GM12878 (cell line): ENCODE results near the gene CD177. TPM values are rescaled to one million over a fixed set of nuclear protein-coding genes. Genes with fewer than 3 reads are reported as not detected.

ENCODE experiments used
- EZH2 ChIP-seq: IDR thresholded peaks from 2 replicates; pipeline ENCODE4 v1.6.1; 2012; ENCODE audit warnings: low read depth, mild to moderate bottlenecking, control low read depth, inconsistent platforms, low read length, borderline replicate concordance; ENCODE audit not compliant: control insufficient read depth
- HDAC6 ChIP-seq: fragments of 200-600 bp; sonication (generic); IDR thresholded peaks from one replicate; pipeline ENCODE4 v1.8.0; 2017; ENCODE audit warnings: antibody characterized with exemption; ENCODE audit not compliant: unreplicated experiment
- HDGF ChIP-seq: fragments of 450-650 bp; IDR thresholded peaks from 2 replicates; pipeline ENCODE4 v1.6.1; 2016; ENCODE audit warnings: antibody characterized with exemption
- JUND ChIP-seq: IDR thresholded peaks from 2 replicates; pipeline ENCODE4 v1.6.1; 2012; ENCODE audit warnings: low read depth, mild to moderate bottlenecking, low read length, improper control_type of control experiment, moderate library complexity
- KDM1A ChIP-seq: fragments of 200-600 bp; sonication (generic); IDR thresholded peaks from 2 replicates; pipeline ENCODE4 v1.6.1; 2016; ENCODE audit warnings: borderline replicate concordance
- POLR2AphosphoS2 ChIP-seq: IDR thresholded peaks from 2 replicates; pipeline ENCODE4 v1.6.1; 2011; ENCODE audit warnings: low read depth, mild to moderate bottlenecking, low read length, improper control_type of control experiment, moderate library complexity
- SMARCA5 ChIP-seq: fragments of 450-650 bp; IDR thresholded peaks from 2 replicates; pipeline ENCODE4 v1.6.1; 2017; ENCODE audit warnings: mild to moderate bottlenecking
- polyA plus RNA-seq, 11 experiments: library from polyadenylated mRNA; depleted of rRNA in 4 of 11; unstranded in 6 of 11; stranded (reverse) in 5 of 11; fragments of >200 nt; fragmentation: Nextera tagmentation in 4 of 11; fragmentation: Illumina TruSeq in 1 of 11; extraction: Ambion mirVana in 4 of 11; extraction: Trizol in 1 of 11; gene quantifications; 1 replicate in 1 of 11; 2 replicates in 10 of 11; pipeline versions ENCODE4 v1.2.1 to v1.2.3, GENCODE V29; 2011 to 2016; ENCODE audit warnings: inconsistent platforms in 2 of 11, missing spikeins in 2 of 11, low read depth in 1 of 11
- total RNA-seq, 4 experiments: library from RNA; depleted of rRNA in 3 of 4; stranded (reverse); fragments of >200 nt in 3 of 4; fragmentation: Illumina TruSeq in 1 of 4; extraction: Trizol in 1 of 4; gene quantifications; 2 replicates each; pipeline versions ENCODE4 v1.2.1 to v1.2.3, GENCODE V29; 2013 to 2021
- TF ChIP-seq, protein P1 (sequence below): fragments of 150-350 bp; IDR thresholded peaks from 2 replicates; pipeline ENCODE4 v1.6.1; 2016; ENCODE audit warnings: low read depth, low read length
- TF ChIP-seq, protein P2 (sequence below): fragments of 450-650 bp; formaldehyde crosslinking; IDR thresholded peaks from 2 replicates; pipeline ENCODE4 v1.4.0; 2020; ENCODE audit warnings: mild to moderate bottlenecking, moderate library complexity

CD177 gene
- total and polyA plus RNA-seq, 10 of the 15 experiments (the other 5 are each of a cell fraction or from before 2014, with no cell fraction given), result not detected

DNA sequence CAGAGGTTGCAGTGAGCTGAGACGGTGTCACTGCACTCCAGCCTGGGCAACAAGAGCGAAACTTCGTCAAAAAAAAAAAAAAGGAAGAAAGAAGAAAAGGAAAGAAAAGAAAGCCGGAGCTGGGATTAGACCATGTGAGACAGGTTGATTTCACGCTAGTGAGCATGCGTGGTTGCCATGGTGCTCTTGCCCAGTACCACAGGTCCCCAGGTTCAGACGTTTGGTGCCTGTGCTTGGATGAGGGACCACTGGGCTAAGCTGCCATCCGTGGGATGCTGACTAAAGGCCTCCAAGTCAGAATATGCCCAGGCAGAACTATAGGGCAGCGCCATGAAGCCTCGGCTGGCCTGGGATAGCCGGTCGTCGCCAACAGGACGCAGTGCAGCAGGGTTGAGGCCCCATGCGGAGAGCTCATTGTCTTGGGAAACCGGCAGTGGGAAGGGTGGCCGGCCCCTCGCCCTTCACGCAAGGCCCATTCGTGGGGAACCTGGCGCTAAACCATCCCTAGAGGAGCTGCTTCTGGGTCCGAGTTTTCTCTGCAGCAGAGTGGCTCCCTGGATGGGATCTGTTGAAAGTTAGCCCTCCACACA is 54.0 kb downstream of the CD177 start (continued):
- TF ChIP-seq, protein P1, sequence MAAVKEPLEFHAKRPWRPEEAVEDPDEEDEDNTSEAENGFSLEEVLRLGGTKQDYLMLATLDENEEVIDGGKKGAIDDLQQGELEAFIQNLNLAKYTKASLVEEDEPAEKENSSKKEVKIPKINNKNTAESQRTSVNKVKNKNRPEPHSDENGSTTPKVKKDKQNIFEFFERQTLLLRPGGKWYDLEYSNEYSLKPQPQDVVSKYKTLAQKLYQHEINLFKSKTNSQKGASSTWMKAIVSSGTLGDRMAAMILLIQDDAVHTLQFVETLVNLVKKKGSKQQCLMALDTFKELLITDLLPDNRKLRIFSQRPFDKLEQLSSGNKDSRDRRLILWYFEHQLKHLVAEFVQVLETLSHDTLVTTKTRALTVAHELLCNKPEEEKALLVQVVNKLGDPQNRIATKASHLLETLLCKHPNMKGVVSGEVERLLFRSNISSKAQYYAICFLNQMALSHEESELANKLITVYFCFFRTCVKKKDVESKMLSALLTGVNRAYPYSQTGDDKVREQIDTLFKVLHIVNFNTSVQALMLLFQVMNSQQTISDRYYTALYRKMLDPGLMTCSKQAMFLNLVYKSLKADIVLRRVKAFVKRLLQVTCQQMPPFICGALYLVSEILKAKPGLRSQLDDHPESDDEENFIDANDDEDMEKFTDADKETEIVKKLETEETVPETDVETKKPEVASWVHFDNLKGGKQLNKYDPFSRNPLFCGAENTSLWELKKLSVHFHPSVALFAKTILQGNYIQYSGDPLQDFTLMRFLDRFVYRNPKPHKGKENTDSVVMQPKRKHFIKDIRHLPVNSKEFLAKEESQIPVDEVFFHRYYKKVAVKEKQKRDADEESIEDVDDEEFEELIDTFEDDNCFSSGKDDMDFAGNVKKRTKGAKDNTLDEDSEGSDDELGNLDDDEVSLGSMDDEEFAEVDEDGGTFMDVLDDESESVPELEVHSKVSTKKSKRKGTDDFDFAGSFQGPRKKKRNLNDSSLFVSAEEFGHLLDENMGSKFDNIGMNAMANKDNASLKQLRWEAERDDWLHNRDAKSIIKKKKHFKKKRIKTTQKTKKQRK, result no peak
- TF ChIP-seq KDM1A (no peak), JUND (no peak), EZH2 (no peak), HDGF (no peak), SMARCA5 (no peak), HDAC6 (no peak), POLR2AphosphoS2 (no peak)
- TF ChIP-seq, protein P2, sequence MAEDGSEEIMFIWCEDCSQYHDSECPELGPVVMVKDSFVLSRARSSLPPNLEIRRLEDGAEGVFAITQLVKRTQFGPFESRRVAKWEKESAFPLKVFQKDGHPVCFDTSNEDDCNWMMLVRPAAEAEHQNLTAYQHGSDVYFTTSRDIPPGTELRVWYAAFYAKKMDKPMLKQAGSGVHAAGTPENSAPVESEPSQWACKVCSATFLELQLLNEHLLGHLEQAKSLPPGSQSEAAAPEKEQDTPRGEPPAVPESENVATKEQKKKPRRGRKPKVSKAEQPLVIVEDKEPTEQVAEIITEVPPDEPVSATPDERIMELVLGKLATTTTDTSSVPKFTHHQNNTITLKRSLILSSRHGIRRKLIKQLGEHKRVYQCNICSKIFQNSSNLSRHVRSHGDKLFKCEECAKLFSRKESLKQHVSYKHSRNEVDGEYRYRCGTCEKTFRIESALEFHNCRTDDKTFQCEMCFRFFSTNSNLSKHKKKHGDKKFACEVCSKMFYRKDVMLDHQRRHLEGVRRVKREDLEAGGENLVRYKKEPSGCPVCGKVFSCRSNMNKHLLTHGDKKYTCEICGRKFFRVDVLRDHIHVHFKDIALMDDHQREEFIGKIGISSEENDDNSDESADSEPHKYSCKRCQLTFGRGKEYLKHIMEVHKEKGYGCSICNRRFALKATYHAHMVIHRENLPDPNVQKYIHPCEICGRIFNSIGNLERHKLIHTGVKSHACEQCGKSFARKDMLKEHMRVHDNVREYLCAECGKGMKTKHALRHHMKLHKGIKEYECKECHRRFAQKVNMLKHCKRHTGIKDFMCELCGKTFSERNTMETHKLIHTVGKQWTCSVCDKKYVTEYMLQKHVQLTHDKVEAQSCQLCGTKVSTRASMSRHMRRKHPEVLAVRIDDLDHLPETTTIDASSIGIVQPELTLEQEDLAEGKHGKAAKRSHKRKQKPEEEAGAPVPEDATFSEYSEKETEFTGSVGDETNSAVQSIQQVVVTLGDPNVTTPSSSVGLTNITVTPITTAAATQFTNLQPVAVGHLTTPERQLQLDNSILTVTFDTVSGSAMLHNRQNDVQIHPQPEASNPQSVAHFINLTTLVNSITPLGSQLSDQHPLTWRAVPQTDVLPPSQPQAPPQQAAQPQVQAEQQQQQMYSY (CRISPR knock-in tag), result no peak
